Upper lobe of right lung (tissue), 1 donor: ENCODE measurements around the gene RNASE9. TPM values are rescaled to one million over a fixed set of nuclear protein-coding genes. Genes with fewer than 3 reads are reported as not detected.
"Not testable (repeated sequence)": the region's sequence is repeated elsewhere in the genome, so short reads cannot be mapped to it uniquely, and the experiment has no call there.

Source experiments
- ATAC-seq: fragments of 200-7000 bp; cut with Tn5 transposase; one replicate; pipeline ENCODE4 v1.9.1; 2020; ENCODE audit warnings: mild to moderate bottlenecking, moderate library complexity
- DNase-seq: peaks from one replicate; pipeline ENCODE4 v3.0.0-alpha.2; 2020
- H3K27ac ChIP-seq: fragments of 200-600 bp; one replicate; pipeline ENCODE4 v1.8.0; 2022
- H3K27me3 ChIP-seq: fragments of 200-600 bp; one replicate; pipeline ENCODE4 v1.8.0; 2022; ENCODE audit warnings: mild to moderate bottlenecking
- H3K36me3 ChIP-seq: fragments of 200-600 bp; one replicate; pipeline ENCODE4 v1.8.0; 2022
- H3K4me1 ChIP-seq: fragments of 200-600 bp; one replicate; pipeline ENCODE4 v1.8.0; 2022
- H3K4me3 ChIP-seq: fragments of 200-600 bp; one replicate; pipeline ENCODE4 v1.8.0; 2022; ENCODE audit warnings: mild to moderate bottlenecking
- H3K9me3 ChIP-seq: fragments of 200-600 bp; one replicate; pipeline ENCODE4 v1.8.0; 2022
- intact Hi-C: fragments of 100-400 bp; cut with DNase I; formaldehyde crosslinking; loops from one replicate; pipeline ENCODE4 v1.11.0; 2022
- total RNA-seq: library from RNA; stranded (reverse); fragmentation: NEBNext Ultra II Directional; extraction: Animal tissue kit (Norgen Biotek cat#: 25700); gene quantifications from one replicate; pipeline ENCODE4 v1.2.1, GENCODE V29; 2021
- TF ChIP-seq, protein P1 (sequence below): fragments of 200-600 bp; IDR thresholded peaks from one replicate; pipeline ENCODE4 v1.8.0; 2022; ENCODE audit warnings: antibody characterized with exemption
- donor health status: DM: no; HTN: yes; CAD: no; lungs with severe emphysema.

RNASE9 gene
- total RNA-seq, 1 donor from 2014 or later = not detected

DNA sequence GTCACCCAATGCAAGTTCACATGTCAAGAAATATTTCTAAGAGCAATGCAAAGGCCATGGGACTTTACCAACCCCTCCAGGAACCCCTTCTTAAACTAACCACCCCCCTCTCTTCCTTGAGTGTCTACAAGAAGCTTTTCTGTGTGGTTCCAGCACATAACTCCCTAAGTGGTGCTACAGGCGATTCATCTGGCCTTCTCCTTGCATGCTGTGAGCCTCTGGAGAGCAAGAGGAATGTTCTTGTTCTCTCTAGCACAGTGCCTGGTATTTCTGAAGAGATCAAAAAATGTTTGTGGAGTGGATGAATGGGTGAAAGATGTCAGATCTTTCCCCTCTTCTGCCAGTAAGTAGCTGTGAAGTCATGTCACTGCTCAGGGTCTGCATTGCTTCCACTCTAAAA lies 36.3 kb upstream of the RNASE9 start:
- no peaks in the 10 kb centered on the region for H3K9me3 ChIP-seq
- TF ChIP-seq, protein P1, sequence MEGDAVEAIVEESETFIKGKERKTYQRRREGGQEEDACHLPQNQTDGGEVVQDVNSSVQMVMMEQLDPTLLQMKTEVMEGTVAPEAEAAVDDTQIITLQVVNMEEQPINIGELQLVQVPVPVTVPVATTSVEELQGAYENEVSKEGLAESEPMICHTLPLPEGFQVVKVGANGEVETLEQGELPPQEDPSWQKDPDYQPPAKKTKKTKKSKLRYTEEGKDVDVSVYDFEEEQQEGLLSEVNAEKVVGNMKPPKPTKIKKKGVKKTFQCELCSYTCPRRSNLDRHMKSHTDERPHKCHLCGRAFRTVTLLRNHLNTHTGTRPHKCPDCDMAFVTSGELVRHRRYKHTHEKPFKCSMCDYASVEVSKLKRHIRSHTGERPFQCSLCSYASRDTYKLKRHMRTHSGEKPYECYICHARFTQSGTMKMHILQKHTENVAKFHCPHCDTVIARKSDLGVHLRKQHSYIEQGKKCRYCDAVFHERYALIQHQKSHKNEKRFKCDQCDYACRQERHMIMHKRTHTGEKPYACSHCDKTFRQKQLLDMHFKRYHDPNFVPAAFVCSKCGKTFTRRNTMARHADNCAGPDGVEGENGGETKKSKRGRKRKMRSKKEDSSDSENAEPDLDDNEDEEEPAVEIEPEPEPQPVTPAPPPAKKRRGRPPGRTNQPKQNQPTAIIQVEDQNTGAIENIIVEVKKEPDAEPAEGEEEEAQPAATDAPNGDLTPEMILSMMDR = no peak
- no peaks in the 10 kb centered on the region for H3K36me3 ChIP-seq
- intact Hi-C loops = no loop called here
- DNase-seq (no peak), ATAC-seq (peak; percentile 88)
- no peaks in the 10 kb centered on the region for H3K4me1 ChIP-seq
- H3K27ac ChIP-seq = no peak overlapping the region
- H3K27me3 ChIP-seq = no peaks in the 10 kb centered on the region
- H3K4me3 ChIP-seq = no peak overlapping the region

DNA sequence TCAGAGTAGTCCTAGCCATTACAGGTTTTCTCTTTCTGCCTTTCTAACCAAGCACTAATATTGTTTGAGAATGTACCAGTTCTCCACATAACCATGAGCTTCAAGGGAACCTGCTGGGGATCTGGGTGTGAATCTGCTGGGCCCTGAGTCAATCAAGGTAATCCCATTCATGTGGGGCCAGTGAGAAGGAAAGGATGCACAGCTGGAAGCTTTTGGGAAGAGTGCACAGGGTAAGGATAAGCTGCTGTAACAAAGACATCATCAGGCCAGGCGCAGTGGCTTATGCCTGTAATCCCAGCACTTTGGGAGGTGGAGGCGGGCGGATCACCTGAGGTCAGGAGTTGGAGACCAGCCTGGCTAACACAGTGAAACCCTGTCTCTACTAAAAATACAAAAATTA lies 34.9 kb upstream of the RNASE9 start:
- H3K9me3 ChIP-seq, intact Hi-C loops, H3K4me1 ChIP-seq, H3K4me3 ChIP-seq, ATAC-seq, DNase-seq, H3K27me3 ChIP-seq, H3K27ac ChIP-seq, H3K36me3 ChIP-seq: not testable (repeated sequence)

DNA sequence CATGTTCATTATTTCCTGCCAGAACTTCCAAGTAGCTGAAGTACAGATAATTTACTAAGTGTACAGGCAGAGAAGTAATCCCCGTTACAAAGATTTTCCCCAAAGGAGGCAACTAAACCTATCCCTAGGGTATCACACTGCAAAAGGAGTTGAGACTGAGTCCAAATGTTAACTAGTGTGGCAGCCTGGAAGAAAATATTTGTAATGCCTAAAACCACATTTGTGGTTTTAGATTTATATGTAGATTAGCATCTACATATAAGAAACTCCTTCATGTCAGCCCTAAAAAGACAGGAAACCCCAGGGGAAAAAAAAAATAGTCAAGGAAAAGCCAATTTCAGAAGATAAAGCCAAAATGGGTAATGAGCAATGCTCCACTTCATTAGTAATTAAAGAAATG lies 31.7 kb upstream of the RNASE9 start:
- DNase-seq (no peak), ATAC-seq (no peak)
- intact Hi-C loops = no loop called here
- no peak overlapping the region for H3K27ac ChIP-seq
- TF ChIP-seq, protein P1 = no peak
- no peaks in the 10 kb centered on the region for H3K27me3 ChIP-seq
- no peaks in the 10 kb centered on the region for H3K4me1 ChIP-seq
- no peaks in the 10 kb centered on the region for H3K36me3 ChIP-seq
- no peaks in the 10 kb centered on the region for H3K9me3 ChIP-seq
- H3K4me3 ChIP-seq = no peak overlapping the region

DNA sequence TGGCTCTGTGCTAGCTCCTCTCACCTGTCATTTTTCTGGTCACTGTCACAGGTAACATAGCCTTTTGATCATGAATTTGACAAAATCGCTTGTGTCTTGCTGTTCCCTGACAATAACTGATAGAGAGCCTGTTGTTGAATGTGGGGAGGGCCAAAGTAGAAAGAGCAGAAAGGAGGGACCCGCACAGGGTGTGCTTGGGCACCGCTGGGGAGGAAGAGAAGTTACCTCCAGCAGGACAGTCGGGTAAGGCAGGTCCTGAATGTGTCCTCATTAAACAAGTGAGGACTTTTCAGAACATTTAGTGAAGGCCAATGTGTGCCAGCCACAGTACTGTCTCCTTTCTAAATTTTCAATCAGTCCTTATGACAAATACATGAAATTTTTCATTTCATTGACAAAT lies 30.4 kb upstream of the RNASE9 start, which contains the start of gene RNASE12:
Gene RNASE12, minus strand, starts transcription at position 142 of the 400 bp plus-strand sequence. CDS start 653 bp downstream, outside the sequence.
- Histone ChIP-seq H3K27me3 (no peaks in the 10 kb centered on the region), H3K36me3 (no peaks in the 10 kb centered on the region), H3K9me3 (no peaks in the 10 kb centered on the region), H3K4me1 (no peaks in the 10 kb centered on the region), H3K4me3 (no peak within 1 kb of the TSS), H3K27ac (no peak within 1 kb of the TSS)
- TF ChIP-seq, protein P1 = no peak
- no peak for ATAC-seq
- no peak for DNase-seq
- intact Hi-C loops = no loop called here

DNA sequence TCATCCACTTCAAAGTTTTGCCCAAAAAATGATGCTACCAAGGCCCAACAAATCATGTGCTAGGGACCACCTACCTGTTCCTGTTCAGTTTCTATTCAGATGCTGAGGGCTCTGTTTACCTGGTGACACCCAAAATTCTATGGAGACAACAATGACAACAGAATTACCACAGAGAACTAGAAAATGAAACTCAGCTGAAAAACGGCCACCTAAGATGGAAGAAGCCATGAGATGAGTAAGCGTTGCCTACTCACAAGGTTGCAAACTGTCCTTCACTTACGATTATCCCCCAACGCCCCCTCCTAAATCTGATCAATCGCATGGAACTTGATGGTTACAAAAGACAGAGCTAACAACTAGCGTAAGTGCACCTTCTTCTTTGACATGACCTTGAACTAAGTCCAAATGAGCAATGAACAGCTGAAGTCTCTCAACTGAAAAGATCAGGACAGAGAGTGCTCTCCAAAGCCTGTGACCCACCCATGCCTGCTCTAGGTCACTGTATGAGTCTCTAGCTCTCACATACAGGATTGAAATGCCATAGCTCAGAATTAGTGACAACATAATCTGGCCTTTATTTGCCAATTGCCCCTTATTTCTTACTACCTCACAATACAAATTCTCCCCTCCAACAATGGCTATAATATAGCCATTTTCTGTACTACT lies 26.8 kb upstream of the RNASE9 start, which contains the start of gene RNASE11:
Gene RNASE11, minus strand, starts transcription at position 513 of the 666 bp plus-strand sequence.
- H3K4me3 ChIP-seq = no peak within 1 kb of the TSS
- H3K27ac ChIP-seq = no peak within 1 kb of the TSS
- DNase-seq (no peak), ATAC-seq (no peak)
- intact Hi-C loops = no loop called here
- H3K9me3 ChIP-seq = no peaks in the 10 kb centered on the region
- TF ChIP-seq, protein P1 = no peak
- H3K4me1 ChIP-seq = no peaks in the 10 kb centered on the region
- H3K36me3 ChIP-seq = no peaks in the 10 kb centered on the region
- no peaks in the 10 kb centered on the region for H3K27me3 ChIP-seq

DNA sequence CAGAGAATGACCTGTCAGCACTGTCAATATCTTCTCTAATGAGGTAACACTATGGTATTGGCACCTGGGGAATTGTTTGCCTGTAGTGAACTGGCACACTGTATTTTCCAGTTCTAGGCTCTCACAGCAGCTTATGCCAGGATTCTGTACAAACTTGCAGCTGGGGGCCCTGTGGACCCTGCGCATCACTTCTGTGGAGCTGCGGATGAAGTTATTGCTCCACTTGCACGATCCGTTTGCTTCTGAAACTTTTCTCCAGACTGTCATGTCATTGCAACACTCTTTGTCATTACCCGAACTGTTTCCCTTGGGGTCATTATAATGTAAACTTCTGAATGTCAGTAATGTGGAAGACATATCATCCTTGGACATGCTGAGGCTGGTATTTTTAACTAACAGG lies 23.1 kb upstream of the RNASE9 start:
- no peaks in the 10 kb centered on the region for H3K36me3 ChIP-seq
- H3K9me3 ChIP-seq = no peaks in the 10 kb centered on the region
- H3K4me3 ChIP-seq = no peak overlapping the region
- no peaks in the 10 kb centered on the region for H3K27me3 ChIP-seq
- H3K4me1 ChIP-seq = no peaks in the 10 kb centered on the region
- intact Hi-C loops = no loop called here
- TF ChIP-seq, protein P1 = no peak
- DNase-seq (no peak), ATAC-seq (no peak)
- no peak overlapping the region for H3K27ac ChIP-seq
